ENCODE measurements around the gene TTYH3.

TTYH3 gene

DNA sequence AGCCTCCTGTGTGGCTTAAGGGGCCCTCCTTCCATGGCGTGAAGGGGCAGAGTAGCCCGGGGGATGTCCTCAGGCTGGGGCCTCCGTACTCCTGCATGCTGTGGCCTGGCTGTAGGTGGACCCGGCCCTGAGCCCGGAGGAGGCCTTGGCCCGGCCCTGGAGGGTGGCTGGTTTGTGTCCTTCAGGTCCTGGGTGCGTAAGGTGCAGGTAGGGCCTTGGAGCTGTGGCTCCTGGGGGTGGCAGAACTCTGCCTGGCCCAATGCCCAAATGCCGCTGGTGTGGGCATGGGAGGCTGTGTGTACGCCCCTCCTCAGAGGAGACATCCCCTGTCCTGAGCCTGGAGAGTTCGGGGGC lies 29.3 kb downstream of the TTYH3 start:
- CTCF ChIA-PET: interaction anchor here (1.5 kb wide), 1 partner anchor 10 kb away, joined by 6 read pairs; no protein-coding TSS in a partner anchor
- DNase-seq (ENCODE audit: extremely low spot score): no peak
- POLR2A ChIA-PET: no interaction called here
- TF ChIP-seq, protein P1, sequence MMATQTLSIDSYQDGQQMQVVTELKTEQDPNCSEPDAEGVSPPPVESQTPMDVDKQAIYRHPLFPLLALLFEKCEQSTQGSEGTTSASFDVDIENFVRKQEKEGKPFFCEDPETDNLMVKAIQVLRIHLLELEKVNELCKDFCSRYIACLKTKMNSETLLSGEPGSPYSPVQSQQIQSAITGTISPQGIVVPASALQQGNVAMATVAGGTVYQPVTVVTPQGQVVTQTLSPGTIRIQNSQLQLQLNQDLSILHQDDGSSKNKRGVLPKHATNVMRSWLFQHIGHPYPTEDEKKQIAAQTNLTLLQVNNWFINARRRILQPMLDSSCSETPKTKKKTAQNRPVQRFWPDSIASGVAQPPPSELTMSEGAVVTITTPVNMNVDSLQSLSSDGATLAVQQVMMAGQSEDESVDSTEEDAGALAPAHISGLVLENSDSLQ (IDR thresholded peaks at IDR 0.05): no peak
- TF ChIP-seq BHLHE40 (IDR thresholded peaks at IDR 0.05; ENCODE audit: borderline replicate concordance) (no peak), ARNT (IDR thresholded peaks at IDR 0.05) (no peak), FOXA1 (IDR thresholded peaks at IDR 0.05) (no peak), L3MBTL2 (conservative IDR thresholded peaks at IDR 0.05) (no peak), ELF4 (IDR thresholded peaks at IDR 0.05) (no peak), SUZ12 (IDR thresholded peaks at IDR 0.05) (no peak), NFRKB (IDR thresholded peaks at IDR 0.05) (no peak), ZNF384 (IDR thresholded peaks at IDR 0.05) (no peak), HDGF (IDR thresholded peaks at IDR 0.05; ENCODE audit: borderline replicate concordance) (no peak), FOXM1 (IDR thresholded peaks at IDR 0.05; ENCODE audit: borderline replicate concordance) (no peak), TARDBP (IDR thresholded peaks at IDR 0.05) (no peak), FOXK2 (IDR thresholded peaks at IDR 0.05) (no peak), LEF1 (IDR thresholded peaks at IDR 0.05; ENCODE audit: borderline replicate concordance) (no peak), SP1 (IDR thresholded peaks at IDR 0.05) (no peak), CTBP1 (IDR thresholded peaks at IDR 0.05; ENCODE audit: borderline replicate concordance) (no peak)

GRCh38 chr7:2661602-2662272 lies 30.0 kb downstream of the TTYH3 start:
- CTCF ChIA-PET: no interaction called here
- no peak for TF ChIP-seq TARDBP (IDR thresholded peaks at IDR 0.05)
- TF ChIP-seq SUZ12 (IDR thresholded peaks at IDR 0.05): no peak
- TF ChIP-seq L3MBTL2 (conservative IDR thresholded peaks at IDR 0.05): no peak
- no peak for TF ChIP-seq CTBP1 (IDR thresholded peaks at IDR 0.05; ENCODE audit: borderline replicate concordance)
- no peak for TF ChIP-seq HDGF (IDR thresholded peaks at IDR 0.05; ENCODE audit: borderline replicate concordance)
- TF ChIP-seq BHLHE40 (IDR thresholded peaks at IDR 0.05; ENCODE audit: borderline replicate concordance): no peak
- no peak for TF ChIP-seq ELF4 (IDR thresholded peaks at IDR 0.05)
- TF ChIP-seq, protein P1 (IDR thresholded peaks at IDR 0.05): no peak
- TF ChIP-seq SP1 (IDR thresholded peaks at IDR 0.05): no peak
- no peak for TF ChIP-seq FOXM1 (IDR thresholded peaks at IDR 0.05; ENCODE audit: borderline replicate concordance)
- no peak for TF ChIP-seq LEF1 (IDR thresholded peaks at IDR 0.05; ENCODE audit: borderline replicate concordance)
- no peak for TF ChIP-seq FOXA1 (IDR thresholded peaks at IDR 0.05)
- no peak for TF ChIP-seq NFRKB (IDR thresholded peaks at IDR 0.05)
- TF ChIP-seq ARNT (IDR thresholded peaks at IDR 0.05): no peak
- TF ChIP-seq FOXK2 (IDR thresholded peaks at IDR 0.05): no peak
- TF ChIP-seq ZNF384 (IDR thresholded peaks at IDR 0.05): no peak
- DNase-seq (ENCODE audit: extremely low spot score): no peak
- POLR2A ChIA-PET: no interaction called here

GRCh38 chr7:2662273-2663120 lies 30.7 kb downstream of the TTYH3 start:
- no peak for DNase-seq (ENCODE audit: extremely low spot score)
- ChIA-PET POLR2A (no interaction called here), CTCF (no interaction called here)
- TF ChIP-seq NFRKB (IDR thresholded peaks at IDR 0.05) (no peak), ELF4 (IDR thresholded peaks at IDR 0.05) (no peak), SP1 (IDR thresholded peaks at IDR 0.05) (no peak), SUZ12 (IDR thresholded peaks at IDR 0.05) (no peak), HDGF (IDR thresholded peaks at IDR 0.05; ENCODE audit: borderline replicate concordance) (no peak), BHLHE40 (IDR thresholded peaks at IDR 0.05; ENCODE audit: borderline replicate concordance) (no peak), FOXA1 (IDR thresholded peaks at IDR 0.05) (no peak), FOXK2 (IDR thresholded peaks at IDR 0.05) (no peak), ZNF384 (IDR thresholded peaks at IDR 0.05) (no peak), FOXM1 (IDR thresholded peaks at IDR 0.05; ENCODE audit: borderline replicate concordance) (no peak), TARDBP (IDR thresholded peaks at IDR 0.05) (no peak), L3MBTL2 (conservative IDR thresholded peaks at IDR 0.05) (no peak), LEF1 (IDR thresholded peaks at IDR 0.05; ENCODE audit: borderline replicate concordance) (no peak), ARNT (IDR thresholded peaks at IDR 0.05) (no peak), CTBP1 (IDR thresholded peaks at IDR 0.05; ENCODE audit: borderline replicate concordance) (no peak)
- TF ChIP-seq, protein P1 (IDR thresholded peaks at IDR 0.05): no peak

DNA sequence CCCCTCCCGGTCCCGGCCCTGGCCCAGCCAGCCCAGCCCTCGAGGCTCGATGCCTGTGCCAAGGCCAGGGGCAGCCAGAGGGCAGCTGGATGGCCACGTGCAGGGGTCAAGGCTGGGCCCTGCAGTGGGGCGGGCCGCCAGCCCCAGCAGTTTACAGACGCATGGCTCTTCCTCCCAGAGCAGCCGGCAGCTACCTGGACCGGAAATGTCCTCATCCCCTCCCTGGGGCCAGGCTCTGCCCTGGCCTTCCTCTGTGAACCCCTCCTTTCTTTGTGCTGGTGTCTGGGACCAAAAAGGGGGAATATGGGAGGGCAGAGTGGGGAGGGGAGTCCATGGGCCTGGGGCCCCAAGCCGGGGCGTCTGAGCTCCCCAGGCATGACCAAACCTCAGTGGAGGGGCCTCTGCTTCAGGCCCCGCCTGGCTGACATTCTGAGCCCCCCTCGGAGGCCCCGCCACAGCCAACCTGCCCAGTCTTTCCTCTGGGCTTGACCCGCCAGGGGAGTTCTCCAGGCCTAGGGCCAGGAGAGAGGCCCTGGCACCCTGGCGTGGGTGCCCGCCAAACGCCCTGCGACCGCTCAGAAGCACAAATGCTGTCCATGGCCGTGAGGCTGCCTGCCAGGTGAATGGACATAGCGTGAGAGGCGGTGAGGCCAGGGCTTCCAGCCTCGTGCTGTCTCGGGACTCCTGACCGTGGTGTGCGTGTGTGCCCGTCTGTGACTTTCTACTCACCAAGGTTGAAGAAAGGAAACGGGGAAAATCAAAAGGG lies 31.5 kb downstream of the TTYH3 start:
- TF ChIP-seq SUZ12 (IDR thresholded peaks at IDR 0.05) (no peak), FOXA1 (IDR thresholded peaks at IDR 0.05) (no peak), BHLHE40 (IDR thresholded peaks at IDR 0.05; ENCODE audit: borderline replicate concordance) (no peak), L3MBTL2 (conservative IDR thresholded peaks at IDR 0.05) (no peak)
- ChIA-PET CTCF (no interaction called here), POLR2A (no interaction called here)
- no peak for DNase-seq (ENCODE audit: extremely low spot score)

GRCh38 chr7:2663960-2664359 lies 32.2 kb downstream of the TTYH3 start:
- no peak for DNase-seq (ENCODE audit: extremely low spot score)
- CTCF ChIA-PET: no interaction called here
- POLR2A ChIA-PET: no interaction called here
- TF ChIP-seq CTBP1 (IDR thresholded peaks at IDR 0.05; ENCODE audit: borderline replicate concordance) (no peak), FOXK2 (IDR thresholded peaks at IDR 0.05) (no peak), TARDBP (IDR thresholded peaks at IDR 0.05) (no peak), LEF1 (IDR thresholded peaks at IDR 0.05; ENCODE audit: borderline replicate concordance) (no peak), BHLHE40 (IDR thresholded peaks at IDR 0.05; ENCODE audit: borderline replicate concordance) (no peak), HDGF (IDR thresholded peaks at IDR 0.05; ENCODE audit: borderline replicate concordance) (no peak), SP1 (IDR thresholded peaks at IDR 0.05) (no peak), ZNF384 (IDR thresholded peaks at IDR 0.05) (no peak), L3MBTL2 (conservative IDR thresholded peaks at IDR 0.05) (no peak)
- TF ChIP-seq, protein P1 (IDR thresholded peaks at IDR 0.05): no peak

Measured in HEK293T (cell line).